Skeletal muscle tissue (tissue), 4 donors: ENCODE results near the gene CCNDBP1. TPM values are rescaled to one million over a fixed set of nuclear protein-coding genes. Genes with fewer than 3 reads are reported as not detected.
"Not testable (repeated sequence)": the region's sequence is repeated elsewhere in the genome, so short reads cannot be mapped to it uniquely, and the experiment has no call there.

Experiments
- H3K27ac ChIP-seq: one replicate; pipeline ENCODE4 v1.7.0; 2013; ENCODE audit warnings: mild to moderate bottlenecking, low read depth, low read length, inconsistent platforms
- H3K27me3 ChIP-seq, 3 donors: one replicate each; pipeline ENCODE4 v1.7.0; 2013; ENCODE audit warnings: low read length in 3 of 3; ENCODE audit not compliant: control insufficient read depth in 3 of 3, insufficient read depth in 3 of 3
- H3K36me3 ChIP-seq, 3 donors: one replicate each; pipeline ENCODE4 v1.7.0; 2013; ENCODE audit warnings: low read length in 3 of 3; ENCODE audit not compliant: control insufficient read depth in 3 of 3, insufficient read depth in 3 of 3
- H3K4me1 ChIP-seq, 3 donors: one replicate each; pipeline ENCODE4 v1.7.0; 2013; ENCODE audit warnings: low read length in 3 of 3, mild to moderate bottlenecking in 3 of 3; ENCODE audit not compliant: control insufficient read depth in 3 of 3, insufficient read depth in 3 of 3
- H3K4me3 ChIP-seq, 3 donors: one replicate each; pipeline ENCODE4 v1.7.0; 2013; ENCODE audit warnings: low read length in 3 of 3
- H3K9ac ChIP-seq, 3 donors: one replicate each; pipeline ENCODE4 v1.7.0; 2013; ENCODE audit warnings: low read length in 3 of 3, mild to moderate bottlenecking in 3 of 3, moderate library complexity in 2 of 3, low read depth in 1 of 3
- H3K9me3 ChIP-seq, 3 donors: one replicate each; pipeline ENCODE4 v1.7.0; 2013; ENCODE audit warnings: low read length in 3 of 3; ENCODE audit not compliant: control insufficient read depth in 3 of 3
- total RNA-seq: library from RNA; depleted of rRNA; stranded (reverse); fragments of >200 nt; gene quantifications from one replicate; pipeline ENCODE4 v1.2.3, GENCODE V29; 2014
- donor health status: Osteomylitis.

Gene CCNDBP1
- 45.4 TPM for total RNA-seq

- Histone ChIP-seq H3K27me3 (no peaks in the 10 kb centered on the region), H3K4me1 (peaks cover 24 to 33% (median 30%) of the 10 kb centered on the region in 3 donors), H3K9me3 (no peaks in the 10 kb centered on the region), H3K27ac (peak within 1 kb of the TSS; percentile 83), H3K36me3 (peaks cover 2 to 12% (median 12%) of the 10 kb centered on the region in 3 donors), H3K9ac (peak within 1 kb of the TSS; percentile 85 to 93 (median 90)), H3K4me3 (peak within 1 kb of the TSS; percentile 90 to 94 (median 91))
These were observed at the start of gene CCNDBP1 for GRCh38 chr15:43185157-43186002. Gene CCNDBP1 (plus strand): TSS chr15:43185403. CDS start chr15:43185499, 96 bp downstream.

- Histone ChIP-seq H3K27ac (no peak overlapping the region), H3K4me1 (no peaks in the 10 kb centered on the region), H3K9ac (no peak overlapping the region), H3K27me3 (no peaks in the 10 kb centered on the region), H3K4me3 (no peak overlapping the region), H3K36me3 (peaks cover 12 to 26% (median 24%) of the 10 kb centered on the region in 3 donors), H3K9me3 (no peaks in the 10 kb centered on the region)
These were observed 41.8 kb upstream of the CCNDBP1 start for GRCh38 chr15:43143203-43143941.

GRCh38 chr15:43144512-43144911, 40.7 kb upstream of the CCNDBP1 start:
- no peak overlapping the region for H3K27ac ChIP-seq
- peaks cover 14 to 24% (median 22%) of the 10 kb centered on the region in 3 donors for H3K36me3 ChIP-seq
- H3K27me3 ChIP-seq: no peaks in the 10 kb centered on the region
- H3K9me3 ChIP-seq: no peaks in the 10 kb centered on the region
- no peaks in the 10 kb centered on the region for H3K4me1 ChIP-seq
- H3K9ac ChIP-seq: no peak overlapping the region
- no peak overlapping the region for H3K4me3 ChIP-seq

- Histone ChIP-seq H3K4me1 (no peaks in the 10 kb centered on the region), H3K4me3 (no peak overlapping the region), H3K36me3 (peaks cover 2 to 12% (median 12%) of the 10 kb centered on the region in 3 donors), H3K27ac (no peak overlapping the region), H3K9me3 (no peaks in the 10 kb centered on the region), H3K27me3 (no peaks in the 10 kb centered on the region), H3K9ac (no peak overlapping the region)
These were observed 39.0 kb upstream of the CCNDBP1 start for GRCh38 chr15:43146184-43146583.

GRCh38 chr15:43150191-43150929, 34.8 kb upstream of the CCNDBP1 start:
- Histone ChIP-seq H3K27ac (no peak overlapping the region), H3K9me3 (no peaks in the 10 kb centered on the region), H3K4me3 (no peak overlapping the region), H3K9ac (no peak overlapping the region), H3K27me3 (no peaks in the 10 kb centered on the region), H3K4me1 (no peaks in the 10 kb centered on the region), H3K36me3 (peaks cover 2 to 31% (median 15%) of the 10 kb centered on the region in 3 donors)

GRCh38 chr15:43151688-43152087, 33.5 kb upstream of the CCNDBP1 start:
- Histone ChIP-seq H3K27ac (no peak overlapping the region), H3K9me3 (no peaks in the 10 kb centered on the region), H3K4me3 (no peak overlapping the region), H3K4me1 (no peaks in the 10 kb centered on the region), H3K36me3 (peaks cover 2 to 33% (median 13%) of the 10 kb centered on the region in 3 donors), H3K9ac (no peak overlapping the region), H3K27me3 (no peaks in the 10 kb centered on the region)

GRCh38 chr15:43153269-43153668, 31.9 kb upstream of the CCNDBP1 start:
- no peak overlapping the region for H3K9ac ChIP-seq
- H3K36me3 ChIP-seq: peaks cover 2 to 41% (median 13%) of the 10 kb centered on the region in 3 donors
- no peaks in the 10 kb centered on the region for H3K9me3 ChIP-seq
- no peak overlapping the region for H3K4me3 ChIP-seq
- H3K27ac ChIP-seq: no peak overlapping the region
- H3K4me1 ChIP-seq: no peaks in the 10 kb centered on the region
- H3K27me3 ChIP-seq: no peaks in the 10 kb centered on the region

GRCh38 chr15:43165801-43166325, 19.3 kb upstream of the CCNDBP1 start:
- H3K4me3 ChIP-seq: no peak overlapping the region
- no peaks in the 10 kb centered on the region for H3K9me3 ChIP-seq
- H3K9ac ChIP-seq: no peak overlapping the region
- H3K4me1 ChIP-seq: peaks cover 0 to 7% (median 0%) of the 10 kb centered on the region in 3 donors
- no peaks in the 10 kb centered on the region for H3K27me3 ChIP-seq
- no peak overlapping the region for H3K27ac ChIP-seq
- H3K36me3 ChIP-seq: peaks cover 4 to 10% (median 7%) of the 10 kb centered on the region in 3 donors

GRCh38 chr15:43167261-43167660, 17.9 kb upstream of the CCNDBP1 start:
- not testable (repeated sequence) for H3K27ac ChIP-seq, H3K9me3 ChIP-seq, H3K36me3 ChIP-seq, H3K4me3 ChIP-seq, H3K9ac ChIP-seq, H3K27me3 ChIP-seq, H3K4me1 ChIP-seq
